Endothelial cell of umbilical vein (primary cell): Measurements from ENCODE around the gene NAPA. TPM values are rescaled to one million over a fixed set of nuclear protein-coding genes. Genes with fewer than 3 reads are reported as not detected.

ENCODE experiments used
- BruUV-seq: library from RNA; stranded (reverse); fragments of 400-500 nt; replicated peaks from 2 replicates; lab custom pipeline; 2021; lab: Mats Ljungman, UMichigan
- CTCF ChIA-PET: fragments of 300-600, 350-600 bp; sonication (Branson Sonifier 250); formaldehyde crosslinking; loops from one replicate; lab custom pipeline; 2021; ENCODE audit warnings: antibody characterized with exemption, inconsistent platforms; lab: Charles Lee
- POLR2A ChIA-PET: fragments of 300-600, 350-600 bp; sonication (Branson Sonifier 250); formaldehyde crosslinking; loops from one replicate; lab custom pipeline; 2021; ENCODE audit warnings: antibody characterized with exemption, inconsistent platforms; lab: Charles Lee
- DNase-seq: peaks from one replicate; pipeline ENCODE4 v3.0.0-alpha.2; 2011; ENCODE audit warnings: low read depth, low spot score
- FAIRE-seq: peaks from 2 replicates; lab custom pipeline; 2011; peaks lifted over from hg19 to GRCh38; lab: Jason Lieb, UNC
- H2AFZ ChIP-seq: 2 replicates; pipeline ENCODE4 v1.6.0; 2012; ENCODE audit warnings: low read depth, low read length, control low read depth, inconsistent platforms
- H3K27ac ChIP-seq: 2 replicates; pipeline ENCODE4 v1.5.1; 2011; ENCODE audit warnings: low read depth, mild to moderate bottlenecking, control low read depth, low read length, moderate library complexity; ENCODE audit not compliant: insufficient read depth
- H3K27me3 ChIP-seq, 2 experiments: 2 replicates each; pipeline versions ENCODE4 v1.6.0 to v1.6.1; 2011; ENCODE audit warnings: low read length in 2 of 2, mixed read lengths in 1 of 2; ENCODE audit not compliant: control insufficient read depth in 2 of 2, insufficient read depth in 2 of 2
- H3K36me3 ChIP-seq, 2 experiments: 2 replicates in 1 of 2; 3 replicates in 1 of 2; pipeline ENCODE4 v1.5.1; 2011; ENCODE audit warnings: low read length in 2 of 2, mild to moderate bottlenecking in 1 of 2, moderate library complexity in 1 of 2; ENCODE audit not compliant: control insufficient read depth in 2 of 2, insufficient read depth in 2 of 2; ENCODE audit errors: extremely low read depth in 1 of 2
- H3K4me1 ChIP-seq: 3 replicates; pipeline ENCODE4 v1.5.1; 2011; ENCODE audit warnings: mild to moderate bottlenecking, low read length; ENCODE audit not compliant: control insufficient read depth, insufficient read depth; ENCODE audit errors: extremely low read depth
- H3K4me2 ChIP-seq: 2 replicates; pipeline ENCODE4 v1.6.1; 2011; ENCODE audit warnings: low read length, control low read depth, mixed read lengths; ENCODE audit not compliant: insufficient read depth
- H3K4me3 ChIP-seq, 3 experiments: fragments of 200-600 bp in 1 of 3; sonication (generic), shearing (Covaris generic) in 1 of 3; replicated peaks in 1 of 3; 2 replicates each; pipeline ENCODE4 v1.5.1; 2011 to 2016; ENCODE audit warnings: control low read depth in 3 of 3, low read length in 3 of 3, mild to moderate bottlenecking in 2 of 3, inconsistent platforms in 1 of 3, low read depth in 1 of 3, moderate library complexity in 1 of 3; ENCODE audit not compliant: insufficient read depth in 1 of 3
- H3K79me2 ChIP-seq: 2 replicates; pipeline ENCODE4 v1.6.0; 2012; ENCODE audit warnings: low read length, inconsistent platforms; ENCODE audit not compliant: control insufficient read depth, insufficient read depth
- H3K9ac ChIP-seq: replicated peaks from 2 replicates; pipeline ENCODE3; 2011; ENCODE audit warnings: low read length, control low read depth; ENCODE audit not compliant: insufficient read depth; ENCODE audit errors: extremely low read depth
- H3K9me1 ChIP-seq: replicated peaks from 3 replicates; pipeline ENCODE4 v1.6.0; 2011; ENCODE audit warnings: mild to moderate bottlenecking, low read length; ENCODE audit not compliant: control insufficient read depth, insufficient read depth; ENCODE audit errors: extremely low read depth
- H3K9me3 ChIP-seq: replicated peaks from 2 replicates; pipeline ENCODE4 v1.5.1; 2012; ENCODE audit warnings: low read length, inconsistent platforms; ENCODE audit not compliant: control insufficient read depth, insufficient read depth
- H4K20me1 ChIP-seq: replicated peaks from 2 replicates; pipeline ENCODE3; 2011; ENCODE audit warnings: mild to moderate bottlenecking, low read length; ENCODE audit not compliant: control insufficient read depth, insufficient read depth; ENCODE audit errors: extremely low read depth
- CTCF ChIP-seq, 2 donors: IDR thresholded peaks; 1 replicate in 1 of 2; 2 replicates in 1 of 2; pipeline ENCODE4 v1.5.1; 2011; ENCODE audit warnings: low read length in 2 of 2, mild to moderate bottlenecking in 2 of 2, moderate library complexity in 2 of 2, control low read depth in 1 of 2, inconsistent platforms in 1 of 2, low read depth in 1 of 2; ENCODE audit not compliant: insufficient read depth in 1 of 2; ENCODE audit errors: extremely low read depth in 1 of 2
- FOS ChIP-seq: IDR thresholded peaks from 2 replicates; pipeline ENCODE4 v1.6.1; 2011; ENCODE audit warnings: mild to moderate bottlenecking, low read length, moderate library complexity, borderline replicate concordance; ENCODE audit not compliant: insufficient read depth
- JUN ChIP-seq: IDR thresholded peaks from 2 replicates; pipeline ENCODE4 v1.6.1; 2011; ENCODE audit warnings: borderline replicate concordance, low read depth; ENCODE audit not compliant: insufficient read length, insufficient read depth
- MAX ChIP-seq: IDR thresholded peaks from 2 replicates; pipeline ENCODE4 v1.6.1; 2011; ENCODE audit not compliant: insufficient read depth, insufficient read length
- POLR2AphosphoS5 ChIP-seq: IDR thresholded peaks from 2 replicates; pipeline ENCODE4 v1.6.1; 2012; ENCODE audit warnings: low read depth, mild to moderate bottlenecking, control low read depth, low read length, moderate library complexity; ENCODE audit not compliant: insufficient read depth
- dilution Hi-C: fragments of 300-500 bp; cut with MboI; formaldehyde crosslinking; loops from one replicate; pipeline ENCODE4 v1.15.0; 2019; ENCODE audit warnings: low sequenced_read_pairs; ENCODE audit not compliant: extremely low pct_ligation_motif_present
- intact Hi-C: fragments of 100-400 bp; cut with micrococcal nuclease; formaldehyde crosslinking; loops from one replicate; pipeline ENCODE4 v1.10.0; 2022
- polyA plus RNA-seq, 4 experiments: library from polyadenylated mRNA; depleted of rRNA in 3 of 4; stranded (reverse) in 3 of 4; unstranded in 1 of 4; fragments of >200 nt; gene quantifications; 2 replicates each; pipeline versions ENCODE4 v1.2.1 to v1.2.3, GENCODE V29; 2011 to 2012; ENCODE audit warnings: missing spikeins in 1 of 4
- total RNA-seq: library from RNA; stranded (reverse); gene quantifications from 2 replicates; pipeline ENCODE4 v1.2.3, GENCODE V29; 2021

NAPA gene
- total and polyA plus RNA-seq, 2 donors (not counting 3 experiments of a cell fraction or from before 2014, with no cell fraction given) = 107 to 154 TPM

GRCh38 chr19:47443331-47443730 is 71.5 kb downstream of the NAPA start:
- no peak overlapping the region for H3K9ac ChIP-seq
- no peak overlapping the region for H2AFZ ChIP-seq
- CTCF ChIA-PET = interaction anchor here (0.7 to 1.1 kb wide), 2 partner anchors 9 to 72 kb away, joined by 3 to 4 read pairs; partner anchors contain the start of gene NAPA
- H3K9me3 ChIP-seq = no peaks in the 10 kb centered on the region
- no peaks in the 10 kb centered on the region for H3K9me1 ChIP-seq
- POLR2A ChIA-PET = no interaction called here
- H3K27me3 ChIP-seq = peaks cover 15 to 23% of the 10 kb centered on the region in 2 experiments
- dilution Hi-C loops = no loop called here
- H3K4me3 ChIP-seq = no peak overlapping the region
- BruUV-seq = no TSS peak
- H3K36me3 ChIP-seq = no peaks in the 10 kb centered on the region
- H4K20me1 ChIP-seq = no peaks in the 10 kb centered on the region
- FAIRE-seq (no peak), DNase-seq (no peak)
- H3K79me2 ChIP-seq = no peaks in the 10 kb centered on the region
- TF ChIP-seq FOS (no peak), MAX (no peak), CTCF (IDR thresholded peaks at IDR 0.05; ENCODE audit: extremely low read depth in 1 of 2, insufficient read depth in 1 of 2, low read depth in 1 of 2, low read length in 2 of 2) (no peak), POLR2AphosphoS5 (no peak), JUN (no peak)
- no peaks in the 10 kb centered on the region for H3K4me1 ChIP-seq
- intact Hi-C loops = no loop called here
- H3K4me2 ChIP-seq = no peak overlapping the region
- H3K27ac ChIP-seq = no peak overlapping the region
